Measurements from ENCODE around the gene SAV1. TPM values are rescaled to one million over a fixed set of nuclear protein-coding genes. Genes with fewer than 3 reads are reported as not detected.
"Not testable (repeated sequence)": the region's sequence is repeated elsewhere in the genome, so short reads cannot be mapped to it uniquely, and the experiment has no call there.

Gene SAV1
- polyA plus RNA-seq, 1 of the 3 experiments (the other 2 are of a cell fraction), result 8.9 TPM

DNA sequence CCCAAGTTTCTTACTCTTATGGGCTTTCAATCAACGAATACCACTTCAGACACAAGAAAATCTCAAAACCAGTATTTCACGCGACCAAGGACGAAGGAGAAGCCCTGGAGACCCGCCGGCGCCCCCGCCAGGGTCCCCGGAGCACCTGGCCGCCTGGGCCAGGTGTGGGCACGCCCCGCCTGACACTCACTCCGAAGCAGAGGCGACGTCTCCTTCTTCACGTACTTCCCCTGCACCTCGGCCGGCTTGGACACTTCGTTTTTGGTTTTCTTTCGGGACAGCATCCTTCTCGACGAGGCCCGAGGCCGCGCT, 466 bp downstream of the SAV1 start:
- TF ChIP-seq, protein P1, sequence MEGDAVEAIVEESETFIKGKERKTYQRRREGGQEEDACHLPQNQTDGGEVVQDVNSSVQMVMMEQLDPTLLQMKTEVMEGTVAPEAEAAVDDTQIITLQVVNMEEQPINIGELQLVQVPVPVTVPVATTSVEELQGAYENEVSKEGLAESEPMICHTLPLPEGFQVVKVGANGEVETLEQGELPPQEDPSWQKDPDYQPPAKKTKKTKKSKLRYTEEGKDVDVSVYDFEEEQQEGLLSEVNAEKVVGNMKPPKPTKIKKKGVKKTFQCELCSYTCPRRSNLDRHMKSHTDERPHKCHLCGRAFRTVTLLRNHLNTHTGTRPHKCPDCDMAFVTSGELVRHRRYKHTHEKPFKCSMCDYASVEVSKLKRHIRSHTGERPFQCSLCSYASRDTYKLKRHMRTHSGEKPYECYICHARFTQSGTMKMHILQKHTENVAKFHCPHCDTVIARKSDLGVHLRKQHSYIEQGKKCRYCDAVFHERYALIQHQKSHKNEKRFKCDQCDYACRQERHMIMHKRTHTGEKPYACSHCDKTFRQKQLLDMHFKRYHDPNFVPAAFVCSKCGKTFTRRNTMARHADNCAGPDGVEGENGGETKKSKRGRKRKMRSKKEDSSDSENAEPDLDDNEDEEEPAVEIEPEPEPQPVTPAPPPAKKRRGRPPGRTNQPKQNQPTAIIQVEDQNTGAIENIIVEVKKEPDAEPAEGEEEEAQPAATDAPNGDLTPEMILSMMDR (IDR thresholded peaks at IDR 0.05), result 0 out of 2 replicates have a peak, but pooled peaks have one; percentile 13
- no peak for TF ChIP-seq YY1 (IDR thresholded peaks at IDR 0.05; ENCODE audit: low read depth)
- peak overlapping the region; percentile 89 to 95 for H3K27ac ChIP-seq (ENCODE audit: low read depth in 2 of 2, low read length in 1 of 2)
- H3F3A ChIP-seq (replicated peaks; ENCODE audit: insufficient read depth), result peaks cover 6% of the 10 kb centered on the region
- peaks cover 11 to 16% of the 10 kb centered on the region in 2 experiments for H3K4me1 ChIP-seq (ENCODE audit: control insufficient read depth in 1 of 2, insufficient read depth in 2 of 2, low read depth in 1 of 2, low read length in 1 of 2)
- peaks cover 8% of the 10 kb centered on the region; the same call in 1 of the 2 replicates for H4K20me1 ChIP-seq (ENCODE audit: insufficient read depth)
- ChIA-PET CTCF (interaction anchor here (1.3 kb wide), 1 partner anchor 67 kb away, joined by 3 read pairs; no protein-coding TSS in a partner anchor), POLR2A (interaction anchor here (1.0 to 1.4 kb wide), 6 partner anchors 9 to 332 kb away, joined by 3 to 9 read pairs (median 5); partner anchors contain the start of gene ATL1)
- no peaks in the 10 kb centered on the region for H3K9me2 ChIP-seq
- peak overlapping the region; percentile 32 for H2AFZ ChIP-seq (ENCODE audit: low read depth)
- no peaks in the 10 kb centered on the region for H3K27me3 ChIP-seq (ENCODE audit: insufficient read depth)
- peak overlapping the region; percentile 89 for H3K9ac ChIP-seq
- 0% methylated on average over 16 of the region's 25 CpGs for WGBS (ENCODE audit: low lambda C conversion rate)
- H3K4me3 ChIP-seq (ENCODE audit: low read depth in 2 of 2, low read length in 1 of 2), result peak overlapping the region; percentile 82 to 98
- DNase-seq, result peak; percentile 48
- H3K4me2 ChIP-seq, result peak overlapping the region; percentile 94
- peaks cover 49% of the 10 kb centered on the region for H3K79me2 ChIP-seq (ENCODE audit: insufficient read depth)
- H3K36me3 ChIP-seq (replicated peaks in 1 of 2; ENCODE audit: control insufficient read depth in 1 of 2, insufficient read depth in 2 of 2, low read length in 1 of 2), result peaks cover 7 to 14% of the 10 kb centered on the region in 2 experiments
- no peaks in the 10 kb centered on the region for H3K9me3 ChIP-seq

- no peaks in the 10 kb centered on the region for H3K9me2 ChIP-seq
- TF ChIP-seq FOSL2 (IDR thresholded peaks at IDR 0.05; ENCODE audit: borderline replicate concordance, low read depth) (no peak), CHD2 (IDR thresholded peaks at IDR 0.05; ENCODE audit: low read length, partially characterized antibody) (no peak), NRF1 (IDR thresholded peaks at IDR 0.05; ENCODE audit: low read depth, low read length) (no peak), RXRA (IDR thresholded peaks at IDR 0.05; ENCODE audit: borderline replicate concordance, low read depth) (no peak)
- TF ChIP-seq, protein P2, sequence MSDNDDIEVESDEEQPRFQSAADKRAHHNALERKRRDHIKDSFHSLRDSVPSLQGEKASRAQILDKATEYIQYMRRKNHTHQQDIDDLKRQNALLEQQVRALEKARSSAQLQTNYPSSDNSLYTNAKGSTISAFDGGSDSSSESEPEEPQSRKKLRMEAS (IDR thresholded peaks at IDR 0.05; ENCODE audit: low read depth), result peak; percentile 8; the same call in 1 of the 2 replicates
- H3K4me2 ChIP-seq, result peak overlapping the region; percentile 94
- peaks cover 7 to 18% of the 10 kb centered on the region in 2 experiments for H3K36me3 ChIP-seq (replicated peaks in 1 of 2; ENCODE audit: control insufficient read depth in 1 of 2, insufficient read depth in 2 of 2, low read length in 1 of 2)
- peak overlapping the region; percentile 32 for H2AFZ ChIP-seq (ENCODE audit: low read depth)
- peaks cover 8% of the 10 kb centered on the region; the same call in 1 of the 2 replicates for H4K20me1 ChIP-seq (ENCODE audit: insufficient read depth)
- H3K4me3 ChIP-seq (ENCODE audit: low read depth in 2 of 2, low read length in 1 of 2), result peak overlapping the region; percentile 82 to 98
- no peaks in the 10 kb centered on the region for H3K9me3 ChIP-seq
- peaks cover 11 to 16% of the 10 kb centered on the region in 2 experiments for H3K4me1 ChIP-seq (ENCODE audit: control insufficient read depth in 1 of 2, insufficient read depth in 2 of 2, low read depth in 1 of 2, low read length in 1 of 2)
- no peaks in the 10 kb centered on the region for H3K27me3 ChIP-seq (ENCODE audit: insufficient read depth)
- DNase-seq, result peak; percentile 23
- peaks cover 55% of the 10 kb centered on the region for H3K79me2 ChIP-seq (ENCODE audit: insufficient read depth)
- H3K9ac ChIP-seq, result peak overlapping the region; percentile 89
- POLR2A ChIA-PET, result interaction anchor here (1.3 kb wide), 1 partner anchor 107 kb away, joined by 5 read pairs; the partner anchor contains the start of gene ATL1
- CTCF ChIA-PET, result interaction anchor here (0.8 to 1.5 kb wide), 3 partner anchors 10 to 124 kb away, joined by 3 to 5 read pairs (median 3); partner anchors contain the start of gene ATL1
- 5% methylated on average over 20 of the region's 20 CpGs for WGBS (ENCODE audit: low lambda C conversion rate)
- peaks cover 6% of the 10 kb centered on the region for H3F3A ChIP-seq (replicated peaks; ENCODE audit: insufficient read depth)
- H3K27ac ChIP-seq (ENCODE audit: low read depth in 2 of 2, low read length in 1 of 2), result peak overlapping the region; percentile 89 to 95
Measured at GRCh38 chr14:50666772-50667683, 1.1 kb downstream of the SAV1 start.

GRCh38 chr14:50665300-50665699, 2.8 kb downstream of the SAV1 start:
- H3K9ac ChIP-seq; POLR2A ChIA-PET; H3K9me2 ChIP-seq; H3K4me3 ChIP-seq (ENCODE audit: low read depth in 2 of 2, low read length in 1 of 2); H3K9me3 ChIP-seq; H3K27me3 ChIP-seq (ENCODE audit: insufficient read depth); H4K20me1 ChIP-seq (ENCODE audit: insufficient read depth); H3F3A ChIP-seq (replicated peaks; ENCODE audit: insufficient read depth); DNase-seq; H2AFZ ChIP-seq (ENCODE audit: low read depth); H3K27ac ChIP-seq (ENCODE audit: low read depth in 2 of 2, low read length in 1 of 2): not testable (repeated sequence)
- H3K79me2 ChIP-seq (ENCODE audit: insufficient read depth), result peaks cover 69% of the 10 kb centered on the region
- peak overlapping the region; percentile 94; the same call in 1 of the 2 replicates for H3K4me2 ChIP-seq
- peaks cover 8 to 28% of the 10 kb centered on the region in 2 experiments for H3K36me3 ChIP-seq (replicated peaks in 1 of 2; ENCODE audit: control insufficient read depth in 1 of 2, insufficient read depth in 2 of 2, low read length in 1 of 2)
- 97% methylated on average over 5 of the region's 5 CpGs for WGBS (ENCODE audit: low lambda C conversion rate)
- peaks cover 11 to 16% of the 10 kb centered on the region in 2 experiments for H3K4me1 ChIP-seq (ENCODE audit: control insufficient read depth in 1 of 2, insufficient read depth in 2 of 2, low read depth in 1 of 2, low read length in 1 of 2)
- CTCF ChIA-PET, result interaction anchor here (1.0 kb wide), 2 partner anchors 77 to 97 kb away, joined by 3 read pairs; no protein-coding TSS in a partner anchor

GRCh38 chr14:50664579-50664978, 3.5 kb downstream of the SAV1 start:
- H3K4me2 ChIP-seq; DNase-seq; H3K27me3 ChIP-seq (ENCODE audit: insufficient read depth); H3K4me3 ChIP-seq (ENCODE audit: low read depth in 2 of 2, low read length in 1 of 2); H3K9me2 ChIP-seq; CTCF ChIA-PET; H3F3A ChIP-seq (replicated peaks; ENCODE audit: insufficient read depth); H3K9ac ChIP-seq; POLR2A ChIA-PET; H3K9me3 ChIP-seq; H3K27ac ChIP-seq (ENCODE audit: low read depth in 2 of 2, low read length in 1 of 2); H2AFZ ChIP-seq (ENCODE audit: low read depth); H4K20me1 ChIP-seq (ENCODE audit: insufficient read depth): not testable (repeated sequence)
- Histone ChIP-seq H3K36me3 (replicated peaks in 1 of 2; ENCODE audit: control insufficient read depth in 1 of 2, insufficient read depth in 2 of 2, low read length in 1 of 2) (peaks cover 10 to 28% of the 10 kb centered on the region in 2 experiments), H3K4me1 (ENCODE audit: control insufficient read depth in 1 of 2, insufficient read depth in 2 of 2, low read depth in 1 of 2, low read length in 1 of 2) (peaks cover 9 to 13% of the 10 kb centered on the region in 2 experiments), H3K79me2 (ENCODE audit: insufficient read depth) (peaks cover 76% of the 10 kb centered on the region)
- WGBS (ENCODE audit: low lambda C conversion rate), result 100% methylated on average over 2 of the region's 2 CpGs

Data from SK-N-SH (cell line).